Body of pancreas (tissue), 4 donors: Measurements from ENCODE around the gene EPHA8. TPM values are rescaled to one million over a fixed set of nuclear protein-coding genes. Genes with fewer than 3 reads are reported as not detected.

Source experiments
- ATAC-seq: fragments of 150-250 bp; one replicate; pipeline ENCODE4 v1.9.1; 2016
- DNase-seq, 4 donors: peaks; one replicate each; pipeline ENCODE4 v3.0.0-alpha.2; 2019
- H3K27ac ChIP-seq, 4 donors: fragments of 200-600 bp; sonication (generic); 1 replicate in 3 of 4; 2 replicates in 1 of 4; pipeline versions ENCODE4 v1.5.1 to v1.6.1; 2016 to 2019; ENCODE audit warnings: mild to moderate bottlenecking in 1 of 4, mixed read lengths in 1 of 4, moderate library complexity in 1 of 4
- H3K27me3 ChIP-seq, 2 donors: fragments of 200-600 bp; sonication (generic); one replicate each; pipeline ENCODE4 v1.6.0; 2016; ENCODE audit warnings: mild to moderate bottlenecking in 1 of 2
- H3K36me3 ChIP-seq, 2 donors: fragments of 200-600 bp; sonication (generic); replicated peaks in 1 of 2; 2 replicates each; pipeline ENCODE4 v1.5.1; 2016; ENCODE audit warnings: low read depth in 2 of 2; ENCODE audit not compliant: insufficient read depth in 1 of 2
- H3K4me1 ChIP-seq: fragments of 200-600 bp; sonication (generic); one replicate; pipeline ENCODE4 v1.6.0; 2016
- H3K4me3 ChIP-seq, 2 donors: fragments of 200-600 bp; sonication (generic); 1 replicate in 1 of 2; 2 replicates in 1 of 2; pipeline ENCODE4 v1.5.1; 2016 to 2019
- H3K9me3 ChIP-seq, 3 donors: fragments of 200-600 bp; sonication (generic); 1 replicate in 2 of 3; 2 replicates in 1 of 3; pipeline ENCODE4 v1.5.1; 2016
- POLR2A ChIP-seq, 3 donors: fragments of 450-650 bp; IDR thresholded peaks; one replicate each; pipeline ENCODE4 v1.6.1; 2016; ENCODE audit warnings: antibody characterized with exemption in 3 of 3, mild to moderate bottlenecking in 2 of 3
- WGBS, 2 donors: methylation state at CpG; one replicate each; pipeline ENCODE4 v1.1.5; 2017; 5-methylcytosine and 5-hydroxymethylcytosine counted together
- intact Hi-C: fragments of 100-400 bp; cut with DNase I; formaldehyde crosslinking; loops from one replicate; pipeline ENCODE4 v1.15.1; 2023
- total RNA-seq, 2 donors: library from RNA; depleted of rRNA; stranded (reverse); fragments of >200 nt; gene quantifications; one replicate each; pipeline ENCODE4 v1.1.0, GENCODE V29; 2016
- TF ChIP-seq, protein P1 (sequence below), 7 experiments: fragments of 450-650 bp in 4 of 7; fragments of 200-600 bp in 3 of 7; sonication (generic) in 3 of 7; IDR thresholded peaks; one replicate each; pipeline ENCODE4 v1.5.1; 2016 to 2019; ENCODE audit warnings: antibody characterized with exemption in 7 of 7

EPHA8 gene
- total RNA-seq, 2 donors from 2014 or later, result 0.52 to 0.66 TPM

DNA sequence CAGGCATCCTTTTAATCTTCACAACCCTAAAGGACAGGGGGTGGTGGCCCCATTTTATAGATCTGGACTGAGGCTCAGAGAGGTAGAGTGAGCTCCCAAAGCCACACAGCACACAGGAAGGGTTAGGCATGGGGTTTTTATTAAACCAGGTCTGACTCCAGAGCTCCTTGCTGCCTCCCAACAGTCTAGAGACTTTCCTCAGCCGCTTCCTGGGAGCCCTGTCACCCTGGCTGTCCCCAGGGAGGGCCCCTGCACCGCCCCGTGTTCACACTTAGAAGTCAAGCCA, 8.0 kb upstream of the EPHA8 start:
- intact Hi-C loops, result no loop called here
- no peak for ATAC-seq
- no peak for DNase-seq
- H3K27me3 ChIP-seq, result no peaks in the 10 kb centered on the region
- peaks cover 22% of the 10 kb centered on the region for H3K4me1 ChIP-seq
- no peaks in the 10 kb centered on the region for H3K9me3 ChIP-seq
- no peak overlapping the region for H3K27ac ChIP-seq
- TF ChIP-seq, protein P1, sequence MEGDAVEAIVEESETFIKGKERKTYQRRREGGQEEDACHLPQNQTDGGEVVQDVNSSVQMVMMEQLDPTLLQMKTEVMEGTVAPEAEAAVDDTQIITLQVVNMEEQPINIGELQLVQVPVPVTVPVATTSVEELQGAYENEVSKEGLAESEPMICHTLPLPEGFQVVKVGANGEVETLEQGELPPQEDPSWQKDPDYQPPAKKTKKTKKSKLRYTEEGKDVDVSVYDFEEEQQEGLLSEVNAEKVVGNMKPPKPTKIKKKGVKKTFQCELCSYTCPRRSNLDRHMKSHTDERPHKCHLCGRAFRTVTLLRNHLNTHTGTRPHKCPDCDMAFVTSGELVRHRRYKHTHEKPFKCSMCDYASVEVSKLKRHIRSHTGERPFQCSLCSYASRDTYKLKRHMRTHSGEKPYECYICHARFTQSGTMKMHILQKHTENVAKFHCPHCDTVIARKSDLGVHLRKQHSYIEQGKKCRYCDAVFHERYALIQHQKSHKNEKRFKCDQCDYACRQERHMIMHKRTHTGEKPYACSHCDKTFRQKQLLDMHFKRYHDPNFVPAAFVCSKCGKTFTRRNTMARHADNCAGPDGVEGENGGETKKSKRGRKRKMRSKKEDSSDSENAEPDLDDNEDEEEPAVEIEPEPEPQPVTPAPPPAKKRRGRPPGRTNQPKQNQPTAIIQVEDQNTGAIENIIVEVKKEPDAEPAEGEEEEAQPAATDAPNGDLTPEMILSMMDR (IDR thresholded peaks at IDR 0.05), result no peak
- TF ChIP-seq POLR2A (IDR thresholded peaks at IDR 0.05), result no peak
- WGBS, 2 donors, result 40 to 53% methylated on average over 2 to 3 of the region's 3 CpGs
- no peak overlapping the region for H3K4me3 ChIP-seq
- H3K36me3 ChIP-seq, result no peaks in the 10 kb centered on the region

GRCh38 chr1:22556391-22557104, 6.7 kb upstream of the EPHA8 start:
- H3K36me3 ChIP-seq, result no peaks in the 10 kb centered on the region
- ATAC-seq, result no peak
- H3K4me1 ChIP-seq, result peaks cover 22% of the 10 kb centered on the region
- H3K27me3 ChIP-seq, result no peaks in the 10 kb centered on the region
- TF ChIP-seq, protein P1 (IDR thresholded peaks at IDR 0.05), result no peak
- TF ChIP-seq POLR2A (IDR thresholded peaks at IDR 0.05), result no peak
- no peak overlapping the region for H3K4me3 ChIP-seq
- 31 to 34% methylated on average over 13 of the region's 13 CpGs for WGBS, 2 donors
- no peak for DNase-seq
- H3K9me3 ChIP-seq, result no peaks in the 10 kb centered on the region
- H3K27ac ChIP-seq, result no peak overlapping the region
- intact Hi-C loops, result no loop called here

DNA sequence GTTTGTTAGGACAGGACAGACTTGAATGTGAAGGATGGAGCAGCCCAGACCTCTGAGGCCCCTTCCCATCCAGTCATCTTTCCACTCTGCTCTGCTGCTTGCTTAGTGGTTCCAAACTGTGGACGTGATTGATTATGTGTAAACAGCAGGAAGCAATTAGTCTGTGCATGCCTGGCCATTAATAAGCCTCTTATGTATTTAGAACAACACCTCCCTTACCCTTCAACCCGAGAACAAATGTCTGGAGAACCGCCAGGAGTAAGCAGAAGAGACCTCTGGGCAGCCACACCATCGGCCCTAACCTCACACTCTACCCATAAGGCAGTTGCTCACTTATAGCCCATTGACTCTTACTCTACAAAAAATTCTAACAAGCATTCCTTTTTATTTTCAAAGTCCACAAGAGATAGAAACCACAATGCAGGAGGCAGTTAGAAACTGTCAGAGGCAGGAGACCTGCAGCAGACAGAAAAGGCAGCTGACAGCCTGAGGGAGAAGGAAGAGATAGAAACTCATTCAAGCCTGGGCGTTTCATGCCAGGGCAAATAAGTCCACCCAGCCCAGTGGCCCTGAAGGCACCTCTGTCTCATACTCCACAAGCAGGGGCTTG, 5.8 kb upstream of the EPHA8 start:
- Histone ChIP-seq H3K36me3 (no peaks in the 10 kb centered on the region), H3K4me3 (no peak overlapping the region), H3K27ac (no peak overlapping the region), H3K27me3 (no peaks in the 10 kb centered on the region), H3K9me3 (no peaks in the 10 kb centered on the region), H3K4me1 (peaks cover 24% of the 10 kb centered on the region)
- intact Hi-C loops, result no loop called here
- DNase-seq, result peak in 1 of 4 donors; percentile 28
- ATAC-seq, result no peak
- WGBS, 2 donors, result 34 to 48% methylated on average over 5 of the region's 5 CpGs
- TF ChIP-seq POLR2A (IDR thresholded peaks at IDR 0.05), result no peak
- TF ChIP-seq, protein P1 (IDR thresholded peaks at IDR 0.05), result no peak

- Histone ChIP-seq H3K27me3 (no peaks in the 10 kb centered on the region), H3K4me3 (no peak overlapping the region), H3K27ac (no peak overlapping the region), H3K9me3 (no peaks in the 10 kb centered on the region), H3K36me3 (no peaks in the 10 kb centered on the region), H3K4me1 (peaks cover 14% of the 10 kb centered on the region)
- 19 to 36% methylated on average over 26 to 42 of the region's 57 CpGs for WGBS, 2 donors
- DNase-seq (no peak), ATAC-seq (no peak)
- TF ChIP-seq, protein P1 (IDR thresholded peaks at IDR 0.05), result no peak
- no peak for TF ChIP-seq POLR2A (IDR thresholded peaks at IDR 0.05)
- intact Hi-C loops, result no loop called here
Observed at GRCh38 chr1:22563671-22564602, 648 bp downstream of the EPHA8 start.
